CD4-positive, CD25-positive, alpha-beta regulatory T cell (primary cell): ENCODE measurements around the gene TCEA3. TPM values are rescaled to one million over a fixed set of nuclear protein-coding genes. Genes with fewer than 3 reads are reported as not detected.

Experiments
- ATAC-seq, 2 donors: fragments of 150-1000 bp; cut with Tn5 transposase; one replicate each; pipeline ENCODE4 v1.10.0; 2021; ENCODE audit warnings: low read depth in 2 of 2, moderate number of reproducible peaks in 2 of 2, moderate library complexity in 1 of 2
- DNase-seq, 3 donors: peaks; one replicate each; pipeline versions ENCODE4 v3.0.0 to v3.0.0-alpha.2; 2012 to 2022; ENCODE audit warnings: mixed read lengths in 1 of 3
- H3K27ac ChIP-seq: one replicate; pipeline ENCODE4 v1.7.0; 2013; ENCODE audit warnings: mild to moderate bottlenecking, low read length; ENCODE audit not compliant: insufficient read depth, poor library complexity, severe bottlenecking
- H3K27me3 ChIP-seq: one replicate; pipeline ENCODE4 v1.7.0; 2013; ENCODE audit warnings: low read length; ENCODE audit not compliant: control insufficient read depth, insufficient read depth
- H3K36me3 ChIP-seq: one replicate; pipeline ENCODE4 v1.7.0; 2013; ENCODE audit warnings: mild to moderate bottlenecking, low read length, moderate library complexity; ENCODE audit not compliant: control insufficient read depth, insufficient read depth
- H3K4me1 ChIP-seq: 2 replicates; pipeline ENCODE4 v1.7.0; 2013; ENCODE audit warnings: mild to moderate bottlenecking, low read length; ENCODE audit not compliant: insufficient read depth, control insufficient read depth, poor library complexity, severe bottlenecking
- H3K4me3 ChIP-seq: one replicate; pipeline ENCODE4 v1.7.0; 2013; ENCODE audit warnings: low read depth, mild to moderate bottlenecking, low read length, moderate library complexity
- H3K9me3 ChIP-seq, 2 experiments: 1 replicate in 1 of 2; 2 replicates in 1 of 2; pipeline ENCODE4 v1.7.0; 2013; ENCODE audit warnings: low read length in 2 of 2, mild to moderate bottlenecking in 1 of 2, moderate library complexity in 1 of 2; ENCODE audit not compliant: control insufficient read depth in 2 of 2
- H3K27ac Mint-ChIP-seq, 3 donors: one replicate each; pipeline ENCODE4 v1.8.0; 2020 to 2022; ENCODE audit warnings: mild to moderate bottlenecking in 3 of 3, mixed read lengths in 3 of 3, moderate library complexity in 2 of 3
- H3K27me3 Mint-ChIP-seq: one replicate; pipeline ENCODE4 v1.8.0; 2022; ENCODE audit warnings: mild to moderate bottlenecking, mixed read lengths
- H3K36me3 Mint-ChIP-seq: one replicate; pipeline ENCODE4 v1.8.0; 2020; ENCODE audit warnings: mixed read lengths
- H3K4me1 Mint-ChIP-seq, 4 donors: one replicate each; pipeline ENCODE4 v1.8.0; 2020 to 2022; ENCODE audit warnings: mixed read lengths in 4 of 4, mild to moderate bottlenecking in 1 of 4
- H3K4me3 Mint-ChIP-seq, 4 donors: one replicate each; pipeline ENCODE4 v1.8.0; 2020 to 2022; ENCODE audit warnings: mild to moderate bottlenecking in 4 of 4, mixed read lengths in 4 of 4, moderate library complexity in 3 of 4
- H3K9me3 Mint-ChIP-seq, 7 donors: one replicate each; pipeline ENCODE4 v1.8.0; 2020 to 2022; ENCODE audit warnings: mixed read lengths in 7 of 7, mild to moderate bottlenecking in 3 of 7, moderate library complexity in 2 of 7
- polyA plus RNA-seq, 4 donors: library from polyadenylated mRNA; unstranded; fragments of 300-500 nt; fragmentation: Illumina TruSeq; gene quantifications; one replicate each; pipeline ENCODE4 v1.2.3, GENCODE V29; 2021
- total RNA-seq: library from RNA; stranded (reverse); gene quantifications from one replicate; pipeline ENCODE4 v1.2.3, GENCODE V29; 2022

TCEA3 gene
- total and polyA plus RNA-seq, 5 donors from 2014 or later = 7.7 to 23.2 (median 8.5) TPM

GRCh38 chr1:23367791-23368561 lies 56.6 kb downstream of the TCEA3 start:
- Mint-ChIP-seq H3K4me3 (peak overlapping the region; percentile 96 to 99 (median 99)), H3K27me3 (no peaks in the 10 kb centered on the region), H3K36me3 (peaks cover 17% of the 10 kb centered on the region), H3K9me3 (peaks cover 0 to 11% (median 2%) of the 10 kb centered on the region in 7 donors), H3K27ac (peak overlapping the region; percentile 94 to 99 (median 96)), H3K4me1 (peaks cover 17 to 37% (median 19%) of the 10 kb centered on the region in 4 donors)
- ATAC-seq = peak; percentile 92 to 93
- Histone ChIP-seq H3K36me3 (peaks cover 16% of the 10 kb centered on the region), H3K27ac (peak overlapping the region; percentile 90), H3K27me3 (no peaks in the 10 kb centered on the region), H3K4me3 (peak overlapping the region; percentile 99), H3K9me3 (peaks cover 6 to 13% of the 10 kb centered on the region in 2 experiments), H3K4me1 (peaks cover 22% of the 10 kb centered on the region)
- peak; percentile 98 to 100 (median 98) for DNase-seq

DNA sequence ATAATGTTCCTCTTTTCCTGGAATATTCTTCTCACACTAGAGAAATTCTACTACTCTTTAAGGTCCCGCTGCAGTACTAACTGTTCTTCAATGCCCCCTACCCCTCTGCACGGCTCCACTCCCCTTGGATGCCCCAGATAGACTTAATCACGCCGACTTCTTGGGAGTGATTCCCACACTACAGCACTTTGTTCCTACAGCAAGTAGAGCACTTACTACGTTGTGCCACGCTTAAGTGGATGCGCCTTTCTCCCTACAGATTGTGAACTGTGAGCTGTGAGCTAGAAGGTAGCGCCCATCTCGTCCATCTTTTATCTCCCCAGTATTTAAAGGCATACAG lies 57.1 kb downstream of the TCEA3 start:
- Mint-ChIP-seq H3K27me3 (no peaks in the 10 kb centered on the region), H3K4me3 (peak overlapping the region; percentile 96 to 99 (median 99)), H3K9me3 (peaks cover under 1 to 14% (median 8%) of the 10 kb centered on the region in 7 donors), H3K4me1 (peaks cover 17 to 37% (median 19%) of the 10 kb centered on the region in 4 donors), H3K27ac (peak overlapping the region; percentile 94 to 99 (median 96)), H3K36me3 (peaks cover 22% of the 10 kb centered on the region)
- Histone ChIP-seq H3K27me3 (no peaks in the 10 kb centered on the region), H3K36me3 (peaks cover 21% of the 10 kb centered on the region), H3K4me3 (peak overlapping the region; percentile 78), H3K9me3 (peaks cover 11 to 18% of the 10 kb centered on the region in 2 experiments), H3K4me1 (peaks cover 22% of the 10 kb centered on the region), H3K27ac (peak overlapping the region; percentile 90)
- ATAC-seq = no peak
- DNase-seq = peak in 1 of 3 donors; percentile 35

DNA sequence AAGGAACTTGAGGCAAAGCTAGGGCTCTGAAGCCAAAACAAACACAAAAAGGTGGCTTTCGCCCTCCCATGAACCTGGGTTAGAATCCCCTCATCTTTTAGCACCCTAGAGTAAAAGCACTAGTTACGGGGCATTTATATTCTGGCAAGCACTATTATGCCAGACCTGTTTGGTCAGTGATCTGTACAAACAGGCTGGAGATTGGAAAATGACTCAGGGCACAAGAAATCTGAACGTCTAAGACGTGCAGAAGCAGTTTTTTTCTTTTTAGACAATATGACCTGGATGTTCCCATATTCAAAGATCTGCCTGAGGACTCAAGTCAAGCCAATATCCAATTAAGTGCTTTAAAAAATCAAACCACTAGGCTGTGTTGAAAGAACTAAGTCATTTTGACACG lies 58.0 kb downstream of the TCEA3 start:
- Mint-ChIP-seq H3K27ac (peak overlapping the region in 1 of 3 donors; percentile 59), H3K9me3 (peaks cover 2 to 22% (median 12%) of the 10 kb centered on the region in 7 donors), H3K27me3 (no peaks in the 10 kb centered on the region), H3K4me1 (peaks cover 17 to 37% (median 19%) of the 10 kb centered on the region in 4 donors), H3K4me3 (peak overlapping the region; percentile 96 to 99 (median 99)), H3K36me3 (peaks cover 27% of the 10 kb centered on the region)
- Histone ChIP-seq H3K27ac (no peak overlapping the region), H3K36me3 (peaks cover 27% of the 10 kb centered on the region), H3K9me3 (peaks cover 20 to 26% of the 10 kb centered on the region in 2 experiments), H3K27me3 (no peaks in the 10 kb centered on the region), H3K4me1 (peaks cover 22% of the 10 kb centered on the region), H3K4me3 (peak overlapping the region; percentile 78)
- DNase-seq (no peak), ATAC-seq (no peak)

DNA sequence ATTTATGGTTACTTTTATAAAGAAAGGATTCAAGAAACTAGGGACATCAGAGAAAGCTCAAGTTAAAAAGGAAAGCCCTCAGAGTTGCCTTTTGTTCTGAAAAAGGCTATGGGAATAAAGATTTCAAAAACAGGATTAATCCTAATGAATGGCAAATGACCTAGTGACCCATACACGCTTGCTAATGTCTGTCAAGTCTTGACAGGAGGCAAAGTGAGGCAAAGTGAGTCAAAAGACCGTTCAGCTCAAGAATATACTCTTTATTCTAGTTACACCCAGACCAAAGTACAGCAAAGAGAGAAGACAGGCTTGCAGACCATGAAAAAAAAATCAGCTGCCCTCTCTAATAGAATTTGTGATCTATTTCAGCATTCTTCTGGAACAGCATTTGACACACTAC lies 58.4 kb downstream of the TCEA3 start:
- DNase-seq = no peak
- Histone ChIP-seq H3K36me3 (peaks cover 27% of the 10 kb centered on the region), H3K4me3 (no peak overlapping the region), H3K4me1 (peaks cover 22% of the 10 kb centered on the region), H3K27ac (no peak overlapping the region), H3K27me3 (no peaks in the 10 kb centered on the region), H3K9me3 (peaks cover 24 to 31% of the 10 kb centered on the region in 2 experiments)
- Mint-ChIP-seq H3K36me3 (peaks cover 32% of the 10 kb centered on the region), H3K9me3 (peaks cover 2 to 25% (median 12%) of the 10 kb centered on the region in 7 donors), H3K27ac (no peak overlapping the region), H3K27me3 (no peaks in the 10 kb centered on the region), H3K4me1 (peaks cover 17 to 37% (median 19%) of the 10 kb centered on the region in 4 donors), H3K4me3 (peak overlapping the region; percentile 63 to 99 (median 80))
- ATAC-seq = no peak

DNA sequence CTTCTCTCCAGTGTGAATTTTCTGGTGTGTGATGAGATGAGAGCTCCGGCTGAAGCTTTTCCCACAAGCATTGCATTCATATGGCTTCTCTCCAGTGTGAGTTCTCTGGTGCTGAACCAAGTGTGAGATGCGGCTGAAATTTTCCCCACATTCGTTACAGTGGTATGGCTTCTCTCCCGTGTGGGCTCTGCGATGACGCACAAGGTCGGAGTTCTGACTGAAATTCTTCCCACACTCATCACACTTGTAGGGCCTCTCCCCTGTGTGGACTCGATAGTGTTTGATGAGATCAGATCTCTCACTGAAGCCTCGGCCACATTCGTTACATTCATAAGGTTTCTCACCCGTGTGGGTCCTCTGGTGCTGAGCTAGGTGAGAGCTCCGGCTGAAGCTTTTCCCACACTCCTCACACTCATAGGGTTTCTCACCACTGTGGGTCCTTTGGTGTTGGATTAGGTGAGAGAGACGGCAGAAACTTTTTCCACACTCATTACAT lies 62.3 kb downstream of the TCEA3 start:
- H3K9me3 Mint-ChIP-seq = peaks cover 4 to 40% (median 17%) of the 10 kb centered on the region in 7 donors
- no peaks in the 10 kb centered on the region for H3K27me3 ChIP-seq
- H3K27me3 Mint-ChIP-seq = no peaks in the 10 kb centered on the region
- no peak overlapping the region for H3K4me3 ChIP-seq
- peaks cover 29% of the 10 kb centered on the region for H3K36me3 ChIP-seq
- ATAC-seq (no peak), DNase-seq (no peak)
- H3K4me1 ChIP-seq = peaks cover 5% of the 10 kb centered on the region
- peaks cover 44 to 62% of the 10 kb centered on the region in 2 experiments for H3K9me3 ChIP-seq
- H3K27ac Mint-ChIP-seq = no peak overlapping the region
- peaks cover 12 to 16% (median 13%) of the 10 kb centered on the region in 4 donors for H3K4me1 Mint-ChIP-seq
- no peak overlapping the region for H3K27ac ChIP-seq
- no peak overlapping the region for H3K4me3 Mint-ChIP-seq
- H3K36me3 Mint-ChIP-seq = peaks cover 48% of the 10 kb centered on the region

- Mint-ChIP-seq H3K36me3 (peaks cover 33% of the 10 kb centered on the region), H3K9me3 (peaks cover 6 to 38% (median 17%) of the 10 kb centered on the region in 7 donors)
Measured at GRCh38 chr1:23358310-23358875, 66.2 kb downstream of the TCEA3 start.

DNA sequence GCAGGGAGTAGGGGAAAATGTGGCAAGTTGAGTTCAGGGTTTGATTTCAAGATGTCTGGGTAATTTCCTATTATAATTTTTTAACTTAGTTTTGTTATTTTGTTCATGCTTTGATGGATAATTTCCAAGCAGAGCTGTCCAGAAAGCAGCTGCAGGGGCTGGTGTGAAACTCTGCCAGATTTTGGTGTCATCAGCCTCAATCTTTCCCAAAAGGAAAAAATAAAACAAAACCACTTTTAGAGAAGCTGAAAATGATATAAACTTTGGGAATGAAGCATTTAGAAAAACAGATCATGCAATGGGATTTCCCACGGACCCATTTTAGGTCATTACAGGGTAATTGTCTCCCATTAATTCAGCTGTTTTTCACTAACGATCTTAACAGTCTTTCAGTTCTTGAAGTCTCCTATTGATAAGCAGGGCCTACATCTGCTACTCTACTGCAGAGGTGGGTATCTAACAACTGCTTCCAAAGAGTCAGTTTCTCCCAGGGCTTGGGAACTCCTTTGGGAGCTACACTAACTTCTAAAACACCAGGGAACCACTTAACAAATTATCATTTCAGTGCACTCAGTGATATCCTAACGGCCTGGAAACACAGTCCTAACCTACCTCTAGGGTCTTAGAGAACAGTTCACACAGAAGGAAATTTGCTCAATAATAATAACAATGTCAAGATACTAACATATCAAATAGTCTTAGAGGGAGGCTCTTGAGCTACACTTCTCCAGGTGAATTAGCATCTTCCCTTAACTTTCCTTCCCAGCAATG lies 67.2 kb downstream of the TCEA3 start:
- peaks cover 0 to 5% (median 5%) of the 10 kb centered on the region in 4 donors for H3K4me1 Mint-ChIP-seq
- H3K27ac ChIP-seq = no peak overlapping the region
- no peak overlapping the region for H3K4me3 ChIP-seq
- DNase-seq (no peak), ATAC-seq (no peak)
- peaks cover 24% of the 10 kb centered on the region for H3K36me3 Mint-ChIP-seq
- H3K36me3 ChIP-seq = peaks cover 7% of the 10 kb centered on the region
- no peak overlapping the region for H3K27ac Mint-ChIP-seq
- H3K27me3 Mint-ChIP-seq = peaks cover 12% of the 10 kb centered on the region
- H3K27me3 ChIP-seq = no peaks in the 10 kb centered on the region
- H3K4me3 Mint-ChIP-seq = no peak overlapping the region
- H3K4me1 ChIP-seq = no peaks in the 10 kb centered on the region
- peaks cover 31 to 43% of the 10 kb centered on the region in 2 experiments for H3K9me3 ChIP-seq
- peaks cover 4 to 27% (median 8%) of the 10 kb centered on the region in 7 donors for H3K9me3 Mint-ChIP-seq

More at GRCh38 chr1:23358310-23358875, 66.2 kb downstream of the TCEA3 start:
- H3K4me3 Mint-ChIP-seq = no peak overlapping the region
- peaks cover 40 to 54% of the 10 kb centered on the region in 2 experiments for H3K9me3 ChIP-seq
- no peak overlapping the region for H3K27ac ChIP-seq
- H3K4me1 ChIP-seq = no peaks in the 10 kb centered on the region
- H3K4me3 ChIP-seq = no peak overlapping the region
- ATAC-seq (no peak), DNase-seq (peak in 1 of 3 donors; percentile 49)
- peaks cover 17% of the 10 kb centered on the region for H3K36me3 ChIP-seq
- peaks cover 8% of the 10 kb centered on the region for H3K27me3 Mint-ChIP-seq
- H3K4me1 Mint-ChIP-seq = peaks cover 0 to 5% (median 5%) of the 10 kb centered on the region in 4 donors
- H3K27ac Mint-ChIP-seq = no peak overlapping the region
- no peaks in the 10 kb centered on the region for H3K27me3 ChIP-seq
